HG03196 (cell line): ENCODE results near the gene ACKR1.

Source experiments
- ATAC-seq: cut with Tn5 transposase; IDR thresholded peaks from one replicate; pipeline ENCODE4 v1.9.1; 2021; ENCODE audit not compliant: unreplicated experiment

The ACKR1 gene

DNA sequence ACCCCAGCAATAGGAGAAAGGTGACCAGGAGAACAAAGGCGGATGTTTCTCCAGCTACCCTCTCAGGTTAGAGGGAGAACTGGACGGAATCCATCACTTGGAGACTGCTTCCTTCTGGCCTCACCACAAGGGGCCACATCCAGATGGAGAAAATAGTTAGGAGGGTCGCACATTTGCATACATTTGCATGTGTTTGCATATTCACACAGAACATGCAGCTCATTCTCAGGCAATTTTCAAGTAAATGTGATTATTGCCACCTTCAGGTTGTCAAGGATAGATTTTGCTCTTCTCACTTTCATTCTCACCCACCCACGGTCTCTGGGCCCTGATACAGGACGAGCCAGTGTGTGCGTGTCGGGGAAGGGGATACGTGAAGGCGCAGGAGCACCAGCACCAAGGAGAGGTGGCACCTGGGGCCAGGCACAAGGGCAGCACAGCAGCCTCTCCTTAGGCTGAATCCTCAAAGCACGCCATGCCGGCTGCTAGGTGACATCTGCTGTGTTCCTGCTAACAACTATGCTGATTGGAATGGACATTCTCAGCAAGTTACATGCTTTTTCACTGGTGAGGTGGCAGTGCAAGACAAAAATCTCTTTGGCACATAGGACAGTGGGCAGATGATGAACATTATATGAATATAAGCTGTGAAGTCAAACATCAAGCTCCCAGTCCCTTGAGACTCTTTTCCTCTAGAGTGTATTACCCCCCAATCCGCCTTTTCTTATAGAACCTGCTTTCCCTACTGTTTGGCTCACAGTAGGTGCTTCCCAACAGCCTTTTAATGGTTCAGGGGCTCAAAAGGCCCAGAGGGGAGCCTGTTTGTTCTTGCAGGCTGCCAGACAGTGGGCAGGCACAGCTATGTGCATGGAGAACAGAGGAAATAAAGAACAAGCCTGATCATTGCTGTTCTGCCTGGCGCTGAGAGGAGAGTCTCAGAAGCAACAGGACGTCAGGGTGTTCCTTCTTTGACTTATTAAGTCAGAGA, 14.3 kb downstream of the ACKR1 start:
- no peak for ATAC-seq

DNA sequence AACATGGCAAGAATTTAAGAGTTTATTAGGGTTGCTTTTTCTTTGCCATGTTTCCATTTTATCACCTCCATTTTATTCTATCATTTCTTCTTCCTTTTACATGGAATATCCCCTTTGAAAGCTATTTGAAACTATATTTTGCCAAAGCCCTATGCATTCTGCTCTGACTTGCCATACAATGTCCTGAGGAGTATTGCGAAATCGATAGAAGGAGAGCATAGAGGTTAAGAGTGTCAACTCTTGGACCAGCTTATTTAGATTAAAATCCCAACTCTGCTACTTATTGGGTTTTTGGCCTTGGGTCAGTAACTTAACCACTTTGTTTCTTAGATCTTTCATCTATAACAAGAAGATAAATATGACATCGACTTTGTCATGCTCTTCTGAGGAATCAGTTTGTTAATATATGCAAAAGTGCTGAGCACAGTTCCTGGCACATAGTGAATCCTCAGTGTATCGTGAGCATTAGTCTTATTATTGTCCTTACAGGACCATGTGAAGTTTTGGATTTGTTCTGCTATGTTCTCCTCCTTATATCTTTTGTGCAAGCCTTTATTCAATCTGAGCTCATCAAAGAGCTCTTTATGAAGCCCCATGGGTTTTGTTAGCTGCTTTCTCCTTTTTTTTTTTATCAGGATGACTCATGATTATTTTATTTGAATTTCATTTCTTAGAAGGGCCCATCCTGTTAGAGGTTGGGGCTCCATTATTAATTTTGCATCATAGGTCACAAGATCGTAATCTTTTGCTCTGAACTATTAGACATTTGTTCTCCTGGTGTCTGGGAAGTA, 17.6 kb downstream of the ACKR1 start:
- ATAC-seq, result no peak

DNA sequence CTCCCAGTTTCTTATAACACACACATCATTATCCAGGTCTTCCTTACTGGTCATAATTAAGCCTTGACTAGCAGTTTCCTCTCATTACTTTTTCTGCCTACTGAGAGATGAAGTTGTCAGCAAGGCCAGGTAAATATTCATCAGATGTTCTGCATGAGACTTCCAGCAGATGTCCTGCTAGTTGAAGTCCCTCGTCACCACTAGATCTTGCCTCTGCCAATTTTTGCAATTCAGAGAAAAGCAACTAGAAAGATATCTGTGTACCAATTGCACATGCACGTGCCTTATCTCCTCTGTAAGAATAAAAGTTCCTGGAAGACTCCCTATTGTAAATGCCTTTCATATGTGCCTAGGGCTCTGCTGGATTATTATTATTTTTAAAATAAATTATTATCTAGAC, 18.3 kb downstream of the ACKR1 start:
- no peak for ATAC-seq

DNA sequence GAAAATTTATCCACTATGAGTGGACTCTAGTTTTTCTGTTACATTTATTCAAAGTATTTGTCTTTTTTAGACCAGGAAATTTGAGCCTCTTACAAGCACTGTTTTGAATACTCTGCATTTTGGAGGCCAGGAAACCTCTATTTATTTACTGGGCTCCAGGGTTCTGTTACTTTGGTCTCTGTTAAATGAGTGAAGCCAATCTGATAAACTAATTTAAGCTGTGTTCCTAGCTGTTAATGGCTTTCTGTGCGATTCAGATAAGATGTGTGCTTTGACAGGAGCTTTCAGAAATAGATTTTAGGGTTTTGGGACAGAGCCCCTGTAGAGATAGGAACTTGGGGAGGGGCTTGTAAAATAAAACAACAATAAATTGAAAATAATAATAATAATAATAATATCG, 23.9 kb downstream of the ACKR1 start:
- no peak for ATAC-seq

DNA sequence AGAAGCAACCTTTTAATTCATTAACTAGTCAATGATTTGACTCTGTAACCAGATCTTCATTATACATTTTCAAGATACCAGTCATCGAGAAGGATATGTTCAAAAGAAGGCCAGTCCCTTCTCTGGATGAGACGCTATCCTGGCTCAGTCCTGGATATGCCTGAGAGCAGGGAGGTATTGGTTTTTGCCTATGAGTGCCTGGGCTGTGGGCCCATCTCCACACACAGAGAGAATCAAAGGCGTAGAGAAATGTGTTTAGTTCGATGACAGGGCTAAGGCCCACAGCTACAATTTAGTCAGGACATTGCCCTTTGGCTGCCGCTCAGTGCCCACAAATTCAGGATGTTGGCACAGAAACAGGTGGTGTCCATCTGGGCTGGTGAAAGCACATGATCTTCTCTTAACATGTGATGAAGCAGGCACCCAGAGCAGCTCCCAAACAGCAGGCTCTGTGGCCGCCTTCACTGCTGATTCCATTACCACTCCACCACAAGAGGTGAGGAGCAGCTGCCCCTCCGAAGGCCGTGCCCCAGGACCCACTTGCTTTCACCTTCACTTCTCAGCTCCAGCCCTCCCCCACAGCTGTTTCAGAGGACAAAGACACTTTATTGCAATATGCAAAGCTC, 24.7 kb downstream of the ACKR1 start:
- ATAC-seq, result no peak

DNA sequence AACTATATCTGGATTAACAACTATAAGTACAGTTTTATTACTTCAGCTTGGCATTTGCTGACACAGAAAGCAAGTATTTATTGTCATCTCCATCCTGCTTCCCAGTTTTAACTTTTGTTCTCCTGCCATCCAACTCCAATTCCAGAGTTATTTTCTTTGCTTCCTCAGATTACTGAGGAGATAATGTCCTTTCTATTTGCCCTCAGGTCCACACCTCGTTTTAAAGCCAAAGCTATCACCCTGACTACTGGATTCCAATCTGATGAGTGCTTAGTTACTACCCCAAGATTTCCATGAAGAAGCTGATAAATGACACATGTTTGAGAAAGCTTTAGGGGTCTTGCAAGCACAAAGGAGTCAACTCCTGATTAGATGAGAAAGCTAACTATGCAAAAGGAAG, 25.2 kb downstream of the ACKR1 start:
- no peak for ATAC-seq

DNA sequence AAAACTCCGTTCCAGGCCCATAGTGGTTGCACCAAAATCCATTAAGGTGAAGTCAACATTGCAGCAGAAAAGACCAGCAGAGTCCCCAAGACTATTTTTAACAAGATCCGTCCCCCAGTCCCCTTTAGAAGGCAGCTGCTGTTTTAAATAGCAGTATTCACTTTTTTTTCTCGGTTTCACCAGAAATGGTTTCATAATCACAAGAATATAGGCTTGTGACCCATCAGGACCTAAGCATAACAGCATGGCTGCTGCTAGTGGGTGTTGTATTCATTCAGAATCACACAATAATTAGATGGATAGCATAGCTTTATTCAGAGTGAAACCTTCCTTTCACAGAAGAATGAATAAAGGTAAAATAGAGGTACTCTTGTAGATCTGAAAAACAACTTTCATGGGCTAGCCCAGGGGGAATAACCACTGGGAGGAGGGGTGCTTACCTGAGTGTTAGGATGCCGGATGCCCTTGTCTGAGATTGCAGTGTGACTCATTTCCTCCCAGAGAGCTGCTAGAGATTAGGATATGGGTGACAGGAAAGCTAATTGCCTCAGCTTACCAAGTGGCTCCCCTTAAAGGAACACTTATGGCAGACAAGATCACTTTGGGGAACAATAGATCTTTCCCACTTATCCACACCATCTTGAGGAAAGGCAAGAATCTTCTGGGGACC, 35.0 kb downstream of the ACKR1 start:
- ATAC-seq, result peak; percentile 88

DNA sequence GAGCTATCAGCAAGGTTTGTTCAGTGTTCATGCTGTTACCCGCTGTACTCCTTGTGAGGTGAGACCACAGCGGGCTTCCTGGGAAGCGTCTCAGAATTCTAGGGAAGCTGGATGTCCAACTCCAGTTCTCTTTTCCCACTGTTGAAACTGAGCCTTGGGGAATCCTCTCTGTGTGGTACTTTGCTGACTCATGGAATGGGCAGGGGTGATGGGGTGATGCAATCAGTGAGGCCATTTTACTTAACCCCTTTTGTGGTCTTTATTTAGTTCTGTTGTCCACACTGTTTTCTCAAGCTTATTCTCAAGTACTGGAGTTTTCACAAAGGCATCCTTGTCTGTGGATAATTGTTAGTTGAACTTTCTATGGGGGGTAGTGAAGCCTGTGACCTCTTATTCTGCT, 42.6 kb downstream of the ACKR1 start:
- ATAC-seq, result no peak

DNA sequence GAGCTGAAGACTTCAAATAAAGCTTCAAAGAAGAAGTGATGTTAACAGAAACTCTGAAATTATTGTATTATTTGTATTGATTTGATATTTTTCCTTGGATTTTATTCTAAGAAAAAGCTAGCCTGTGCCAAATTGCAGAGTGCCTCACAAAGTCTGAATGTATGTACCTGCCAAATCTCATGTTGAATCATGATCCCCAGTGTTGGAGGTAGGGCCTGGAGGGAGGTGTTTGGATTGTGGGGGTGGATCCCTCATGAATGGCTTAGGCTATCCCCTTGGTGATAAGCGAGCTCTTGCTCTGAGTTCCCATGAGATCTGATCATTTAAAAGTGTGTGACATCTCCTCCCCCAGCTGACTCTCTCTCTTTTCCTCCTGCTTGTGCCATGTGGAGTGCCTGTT, 43.6 kb downstream of the ACKR1 start:
- ATAC-seq, result no peak

DNA sequence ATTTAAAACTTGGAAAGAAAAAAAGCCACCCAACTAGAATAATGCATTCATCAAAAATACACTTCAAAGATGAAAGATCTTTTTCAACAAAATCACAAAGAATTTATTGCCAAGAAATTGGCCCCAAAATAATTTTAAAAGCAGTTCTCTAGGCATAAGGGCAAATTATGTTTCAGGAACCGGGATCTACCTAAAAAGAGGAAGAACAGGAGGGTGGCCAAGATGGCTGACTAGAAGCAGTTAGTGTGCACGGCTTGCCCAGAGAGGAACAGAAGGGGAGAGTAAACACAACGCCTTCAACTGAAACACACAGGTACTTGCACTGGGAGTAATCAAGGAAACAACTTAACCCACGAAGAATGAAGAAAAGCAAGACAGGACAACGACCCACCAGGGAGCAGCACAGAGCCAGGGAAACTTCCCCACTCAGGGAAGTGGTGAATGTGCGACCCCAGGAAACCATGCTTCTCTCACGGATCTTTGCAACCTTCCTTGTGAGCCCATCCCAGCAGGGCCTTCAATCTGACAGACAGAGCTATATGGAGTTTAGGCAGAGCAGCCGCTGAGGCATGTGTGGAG, 46.1 kb downstream of the ACKR1 start:
- no peak for ATAC-seq
